Neuron (in vitro differentiated cells): ENCODE data around the gene PDE5A.
"Not testable (repeated sequence)": the region's sequence is repeated elsewhere in the genome, so short reads cannot be mapped to it uniquely, and the experiment has no call there.

ENCODE experiments used
- H2AFZ ChIP-seq: one replicate; pipeline ENCODE4 v1.6.1; 2013; ENCODE audit warnings: low read depth, mild to moderate bottlenecking, inconsistent platforms, low read length, moderate library complexity
- H3K27me3 ChIP-seq: one replicate; pipeline ENCODE4 v1.6.1; 2013; ENCODE audit warnings: low read length; ENCODE audit not compliant: insufficient read depth
- H3K36me3 ChIP-seq: one replicate; pipeline ENCODE4 v1.6.1; 2013; ENCODE audit warnings: low read length; ENCODE audit not compliant: insufficient read depth
- H3K4me1 ChIP-seq: one replicate; pipeline ENCODE4 v1.6.1; 2013; ENCODE audit warnings: low read length; ENCODE audit not compliant: insufficient read depth
- H3K4me3 ChIP-seq: 2 replicates; pipeline ENCODE4 v1.5.1; 2013; ENCODE audit warnings: mild to moderate bottlenecking, low read length, moderate library complexity
- H3K9me3 ChIP-seq: one replicate; pipeline ENCODE4 v1.6.1; 2013; ENCODE audit warnings: low read length

PDE5A gene

DNA sequence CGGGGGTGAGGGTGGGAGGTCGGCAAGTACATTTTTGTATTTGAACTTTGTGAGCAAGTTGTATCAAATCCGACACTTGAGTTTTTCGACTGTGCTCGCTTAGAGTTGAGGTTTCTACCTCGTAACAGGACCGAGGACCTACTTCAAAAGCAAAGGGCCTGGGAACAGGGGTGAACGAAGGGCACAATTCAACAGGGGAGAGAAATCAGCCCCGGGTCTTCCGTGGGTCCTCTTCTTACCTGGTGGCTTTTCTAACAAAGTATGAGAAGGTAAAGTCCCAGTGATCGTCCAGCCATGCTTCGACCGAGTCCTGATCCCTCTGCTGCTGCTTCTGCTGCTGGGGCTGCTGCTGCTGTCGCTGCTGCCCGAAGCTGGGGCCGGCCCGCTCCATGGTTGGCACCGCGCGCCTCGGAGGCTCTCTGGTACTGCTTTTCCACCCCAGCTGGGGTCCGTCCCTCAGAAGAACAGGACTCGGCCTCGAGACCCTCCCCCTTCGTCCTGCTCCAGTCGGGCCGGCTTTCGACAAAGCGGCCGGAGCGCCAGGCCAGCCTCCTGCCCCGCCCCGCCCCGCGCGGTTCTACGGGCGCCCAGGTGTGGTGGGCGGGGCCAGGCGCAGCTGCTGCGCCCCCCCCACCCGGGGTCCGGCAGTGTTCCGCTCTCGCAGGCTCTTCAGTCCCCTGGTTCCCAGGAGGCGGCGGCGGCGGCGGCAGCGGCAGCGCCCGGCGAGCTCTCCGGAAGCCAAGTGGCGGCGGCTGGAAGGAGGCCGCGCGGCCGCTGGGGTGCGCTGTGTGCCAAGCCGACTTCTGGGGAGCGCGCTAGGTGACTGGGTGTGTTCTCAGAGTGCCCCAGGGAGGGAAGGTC lies at the start of gene PDE5A:
Gene PDE5A, minus strand, starts transcription at position 524 of the 861 bp plus-strand sequence. Its CDS starts 133 bp downstream, at position 391.
- H3K9me3 ChIP-seq: no peaks in the 10 kb centered on the region
- peaks cover 15% of the 10 kb centered on the region for H3K4me1 ChIP-seq
- H3K36me3 ChIP-seq: no peaks in the 10 kb centered on the region
- peak within 1 kb of the TSS; percentile 97 for H2AFZ ChIP-seq
- no peaks in the 10 kb centered on the region for H3K27me3 ChIP-seq
- peak within 1 kb of the TSS; percentile 92 for H3K4me3 ChIP-seq

DNA sequence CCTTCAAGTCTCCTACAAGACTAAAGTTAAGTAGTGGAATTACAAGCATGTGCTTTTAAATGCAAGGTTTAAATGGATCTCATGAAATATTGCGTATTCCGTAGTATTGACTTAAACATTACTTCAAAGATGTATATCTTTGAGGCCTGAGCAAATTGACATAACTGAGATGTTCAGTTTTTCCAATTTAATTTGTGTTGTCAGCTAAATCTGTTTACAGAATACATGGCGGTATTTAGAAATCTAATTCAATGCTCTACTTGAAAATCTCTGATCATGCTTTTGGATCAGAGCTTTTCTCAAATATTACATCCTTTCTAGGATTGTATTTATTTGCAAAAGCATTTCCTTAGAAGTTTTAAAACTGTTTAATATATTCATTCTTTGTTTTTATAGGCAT lies 47.5 kb upstream of the PDE5A start:
- H3K4me1 ChIP-seq: no peaks in the 10 kb centered on the region
- no peaks in the 10 kb centered on the region for H3K27me3 ChIP-seq
- H3K4me3 ChIP-seq: no peak overlapping the region
- H2AFZ ChIP-seq: no peak overlapping the region
- no peaks in the 10 kb centered on the region for H3K9me3 ChIP-seq
- no peaks in the 10 kb centered on the region for H3K36me3 ChIP-seq

GRCh38 chr4:119675391-119675790 lies 46.8 kb upstream of the PDE5A start:
- no peak overlapping the region for H3K4me3 ChIP-seq
- H3K9me3 ChIP-seq: no peaks in the 10 kb centered on the region
- no peak overlapping the region for H2AFZ ChIP-seq
- H3K36me3 ChIP-seq: no peaks in the 10 kb centered on the region
- H3K4me1 ChIP-seq: no peaks in the 10 kb centered on the region
- H3K27me3 ChIP-seq: no peaks in the 10 kb centered on the region

DNA sequence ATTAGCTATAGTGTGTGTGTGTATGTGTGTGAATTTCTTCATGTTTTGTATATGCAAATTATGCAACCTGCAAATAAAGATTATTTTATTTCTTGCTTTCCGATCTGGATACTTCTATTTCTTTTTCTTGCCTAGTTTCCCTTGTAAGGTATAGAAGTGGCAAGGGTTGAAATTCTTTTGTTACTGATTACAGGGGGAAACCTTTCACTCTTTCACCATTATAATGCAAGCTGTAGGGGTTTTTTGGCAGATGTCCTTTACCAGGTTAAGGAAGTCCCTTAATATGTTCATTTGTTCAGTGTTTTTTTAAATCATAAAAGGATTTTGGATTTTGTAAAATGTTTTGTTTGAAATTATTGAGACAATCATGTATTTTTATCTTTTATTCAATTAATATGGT lies 44.3 kb upstream of the PDE5A start:
- no peaks in the 10 kb centered on the region for H3K27me3 ChIP-seq
- no peaks in the 10 kb centered on the region for H3K4me1 ChIP-seq
- H3K4me3 ChIP-seq: no peak overlapping the region
- no peaks in the 10 kb centered on the region for H3K9me3 ChIP-seq
- no peaks in the 10 kb centered on the region for H3K36me3 ChIP-seq
- H2AFZ ChIP-seq: no peak overlapping the region

- H3K9me3 ChIP-seq: no peaks in the 10 kb centered on the region
- H3K27me3 ChIP-seq: no peaks in the 10 kb centered on the region
- H3K36me3 ChIP-seq: no peaks in the 10 kb centered on the region
- no peak overlapping the region for H3K4me3 ChIP-seq
- H3K4me1 ChIP-seq: no peaks in the 10 kb centered on the region
- H2AFZ ChIP-seq: no peak overlapping the region
These were observed 43.5 kb upstream of the PDE5A start for GRCh38 chr4:119672086-119672485.

- H3K27me3 ChIP-seq: no peaks in the 10 kb centered on the region
These were observed 42.6 kb upstream of the PDE5A start for GRCh38 chr4:119671205-119671604.

DNA sequence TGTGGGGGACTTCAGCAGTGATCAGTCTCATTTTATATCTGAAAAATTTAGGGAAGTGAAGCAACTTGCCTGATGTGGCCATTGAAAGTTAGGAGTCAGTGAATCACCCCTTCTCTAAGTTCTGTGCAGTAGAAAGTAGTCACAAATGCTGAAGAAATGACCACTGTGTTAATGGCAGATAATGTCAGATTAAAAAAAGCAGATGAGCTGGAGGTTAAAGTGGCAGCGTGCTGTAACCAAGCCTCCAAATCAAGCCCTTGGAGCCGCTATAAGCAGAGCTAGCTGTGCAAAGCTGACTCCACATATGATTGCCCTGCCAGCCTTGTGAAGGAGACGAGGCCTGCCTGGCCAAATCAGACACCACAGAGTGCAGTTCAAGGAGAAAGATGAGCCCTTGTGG lies 39.2 kb upstream of the PDE5A start:
- Histone ChIP-seq H3K9me3 (no peaks in the 10 kb centered on the region), H3K4me3 (no peak overlapping the region), H3K36me3 (no peaks in the 10 kb centered on the region), H2AFZ (no peak overlapping the region), H3K4me1 (peaks cover 8% of the 10 kb centered on the region), H3K27me3 (no peaks in the 10 kb centered on the region)

More at GRCh38 chr4:119671205-119671604, 42.6 kb upstream of the PDE5A start:
- Histone ChIP-seq H3K36me3 (no peaks in the 10 kb centered on the region), H2AFZ (no peak overlapping the region), H3K4me3 (no peak overlapping the region), H3K9me3 (no peaks in the 10 kb centered on the region), H3K4me1 (peaks cover 8% of the 10 kb centered on the region)

DNA sequence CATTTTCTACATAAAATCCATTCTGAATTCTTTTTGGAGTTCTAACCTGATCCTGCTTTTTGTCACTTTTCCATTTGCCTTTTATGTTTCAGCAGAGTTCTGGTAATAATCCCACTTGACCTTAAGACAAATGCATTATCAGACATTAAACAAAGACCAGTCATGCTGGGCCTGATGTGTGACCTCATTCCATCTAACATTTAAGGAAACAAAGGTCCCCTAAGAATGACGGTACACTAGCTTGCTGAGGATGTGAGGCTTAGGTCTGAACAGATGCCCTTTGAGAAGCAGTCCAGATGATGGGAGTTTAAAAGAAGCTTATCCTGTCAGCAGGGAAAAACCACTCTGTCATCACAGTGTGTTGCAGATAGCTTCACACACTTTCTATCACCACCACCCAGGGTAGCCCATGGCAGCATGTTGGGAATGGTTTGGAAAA lies 38.1 kb upstream of the PDE5A start:
- Histone ChIP-seq H3K27me3 (no peaks in the 10 kb centered on the region), H3K36me3 (no peaks in the 10 kb centered on the region), H3K9me3 (no peaks in the 10 kb centered on the region), H2AFZ (no peak overlapping the region), H3K4me3 (no peak overlapping the region), H3K4me1 (peaks cover 8% of the 10 kb centered on the region)

DNA sequence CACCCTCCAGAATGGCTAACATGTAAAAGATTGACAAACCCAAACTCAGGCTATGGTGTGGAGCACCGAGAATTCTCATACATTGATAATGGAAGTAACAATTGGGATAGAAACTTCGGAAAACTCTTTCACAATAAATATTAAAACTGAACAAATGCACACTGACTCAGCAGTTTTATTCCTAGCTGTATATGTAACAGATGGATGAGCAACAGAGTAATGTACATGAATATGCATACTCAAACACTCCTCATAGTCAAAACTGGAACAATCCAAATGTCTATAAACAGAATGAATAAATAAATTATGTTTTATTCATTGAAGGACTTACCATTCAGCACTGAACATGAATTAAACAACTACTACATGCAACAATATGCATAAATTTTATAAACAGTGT lies 37.1 kb upstream of the PDE5A start:
- Histone ChIP-seq H3K9me3 (no peaks in the 10 kb centered on the region), H3K27me3 (no peaks in the 10 kb centered on the region), H3K4me3 (no peak overlapping the region), H2AFZ (no peak overlapping the region), H3K4me1 (peaks cover 8% of the 10 kb centered on the region), H3K36me3 (no peaks in the 10 kb centered on the region)

- Histone ChIP-seq H3K27me3 (no peaks in the 10 kb centered on the region), H3K9me3 (no peaks in the 10 kb centered on the region), H2AFZ (no peak overlapping the region), H3K36me3 (no peaks in the 10 kb centered on the region), H3K4me1 (peaks cover 8% of the 10 kb centered on the region), H3K4me3 (no peak overlapping the region)
These were observed 35.7 kb upstream of the PDE5A start for GRCh38 chr4:119664168-119664907.

DNA sequence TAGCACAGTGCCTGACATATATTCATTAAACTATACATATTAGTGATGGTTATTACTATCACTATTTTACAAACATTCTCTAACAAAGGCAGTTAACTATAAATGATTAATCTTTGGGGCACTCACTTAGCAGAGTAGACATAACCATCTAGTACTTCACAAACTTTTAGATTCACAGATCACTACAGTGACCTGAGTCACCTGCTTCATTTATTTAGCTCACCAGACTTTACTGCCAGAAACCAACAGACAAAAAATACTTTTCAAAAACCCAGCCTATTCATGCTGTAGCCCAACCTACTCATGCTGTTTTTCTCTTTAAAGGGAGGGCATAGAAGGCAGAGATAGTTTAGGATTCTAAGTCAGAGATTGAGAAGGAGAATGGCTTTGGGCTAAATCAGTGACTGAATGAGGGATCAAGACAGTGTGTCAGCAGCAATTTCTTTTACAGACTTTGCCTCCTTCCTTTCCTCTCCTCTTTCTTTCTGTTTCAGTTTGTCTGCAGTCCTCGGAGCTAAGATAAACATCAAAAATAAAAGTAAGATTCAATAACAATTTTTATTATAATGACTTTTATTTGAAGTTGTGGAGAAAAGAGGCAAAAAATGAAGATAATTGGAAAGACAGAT lies 34.7 kb upstream of the PDE5A start:
- no peak overlapping the region for H2AFZ ChIP-seq
- peaks cover 8% of the 10 kb centered on the region for H3K4me1 ChIP-seq
- no peaks in the 10 kb centered on the region for H3K9me3 ChIP-seq
- no peak overlapping the region for H3K4me3 ChIP-seq
- no peaks in the 10 kb centered on the region for H3K27me3 ChIP-seq
- no peaks in the 10 kb centered on the region for H3K36me3 ChIP-seq

- H2AFZ ChIP-seq, H3K9me3 ChIP-seq, H3K4me1 ChIP-seq, H3K36me3 ChIP-seq, H3K4me3 ChIP-seq, H3K27me3 ChIP-seq: not testable (repeated sequence)
These were observed 34.0 kb upstream of the PDE5A start for GRCh38 chr4:119662612-119663011.

GRCh38 chr4:119661231-119661630 lies 32.6 kb upstream of the PDE5A start:
- Histone ChIP-seq H3K36me3 (no peaks in the 10 kb centered on the region), H3K9me3 (no peaks in the 10 kb centered on the region), H3K4me1 (peaks cover 5% of the 10 kb centered on the region), H3K27me3 (no peaks in the 10 kb centered on the region), H3K4me3 (no peak overlapping the region), H2AFZ (no peak overlapping the region)
